Activated CD4-positive, alpha-beta memory T cell treated with anti-CD3 and anti-CD28 coated beads for 36 hours (primary cell): Measurements from ENCODE around the gene CTIF. TPM values are rescaled to one million over a fixed set of nuclear protein-coding genes. Genes with fewer than 3 reads are reported as not detected.

Experiments
- CTCF ChIA-PET: fragments of 350-600 bp; sonication (Branson Sonifier 250); formaldehyde crosslinking; loops from one replicate; lab custom pipeline; 2021; ENCODE audit warnings: antibody characterized with exemption, inconsistent platforms; lab: Charles Lee
- POLR2A ChIA-PET: fragments of 350-600 bp; sonication (Branson Sonifier 250); formaldehyde crosslinking; loops from one replicate; lab custom pipeline; 2021; ENCODE audit warnings: antibody characterized with exemption; lab: Charles Lee
- DNase-seq: peaks from one replicate; pipeline ENCODE4 v3.0.0-alpha.2; 2020
- H3K27ac Mint-ChIP-seq: one replicate; pipeline ENCODE4 v1.8.0; 2021; ENCODE audit warnings: mixed read lengths
- H3K27me3 Mint-ChIP-seq: one replicate; pipeline ENCODE4 v1.8.0; 2021; ENCODE audit warnings: mixed read lengths
- H3K36me3 Mint-ChIP-seq: one replicate; pipeline ENCODE4 v1.8.0; 2021; ENCODE audit warnings: mixed read lengths
- H3K4me1 Mint-ChIP-seq: one replicate; pipeline ENCODE4 v1.8.0; 2021; ENCODE audit warnings: low read depth, mixed read lengths
- H3K4me3 Mint-ChIP-seq: one replicate; pipeline ENCODE4 v1.8.0; 2021; ENCODE audit warnings: mild to moderate bottlenecking, mixed read lengths
- H3K9me3 Mint-ChIP-seq: one replicate; pipeline ENCODE4 v1.8.0; 2021; ENCODE audit warnings: mixed read lengths
- intact Hi-C: fragments of 100-400 bp; cut with micrococcal nuclease; formaldehyde crosslinking; loops from one replicate; pipeline ENCODE4 v1.15.1; 2023
- total RNA-seq, 2 experiments: library from RNA; stranded (reverse); gene quantifications; one replicate each; pipeline ENCODE4 v1.2.3, GENCODE V29; 2021

Gene CTIF
- total RNA-seq, 2 experiments from 2014 or later, result 4.6 to 5.8 TPM

- intact Hi-C loops, result no loop called here
- Mint-ChIP-seq H3K4me3 (no peak overlapping the region), H3K27me3 (no peaks in the 10 kb centered on the region), H3K36me3 (peaks cover 14% of the 10 kb centered on the region), H3K9me3 (peaks cover 15% of the 10 kb centered on the region), H3K27ac (no peak overlapping the region), H3K4me1 (no peaks in the 10 kb centered on the region)
- ChIA-PET CTCF (interaction anchor here (0.9 to 1.8 kb wide), 2 partner anchors 190 to 212 kb away, joined by 3 to 12 read pairs; no protein-coding TSS in a partner anchor), POLR2A (no interaction called here)
- DNase-seq, result no peak
These were observed 127.8 kb downstream of the CTIF start for GRCh38 chr18:48666613-48667012.

GRCh38 chr18:48667276-48668254 lies 128.7 kb downstream of the CTIF start:
- peaks cover 15% of the 10 kb centered on the region for H3K36me3 Mint-ChIP-seq
- intact Hi-C loops, result no loop called here
- H3K27me3 Mint-ChIP-seq, result no peaks in the 10 kb centered on the region
- H3K27ac Mint-ChIP-seq, result no peak overlapping the region
- ChIA-PET POLR2A (no interaction called here), CTCF (interaction anchor here (0.9 to 1.8 kb wide), 2 partner anchors 191 to 213 kb away, joined by 3 to 12 read pairs; no protein-coding TSS in a partner anchor)
- peaks cover 17% of the 10 kb centered on the region for H3K9me3 Mint-ChIP-seq
- no peak for DNase-seq
- H3K4me1 Mint-ChIP-seq, result no peaks in the 10 kb centered on the region
- no peak overlapping the region for H3K4me3 Mint-ChIP-seq

- POLR2A ChIA-PET, result no interaction called here
- H3K4me1 Mint-ChIP-seq, result no peaks in the 10 kb centered on the region
- H3K9me3 Mint-ChIP-seq, result peaks cover 17% of the 10 kb centered on the region
- H3K27ac Mint-ChIP-seq, result no peak overlapping the region
- no peak for DNase-seq
- intact Hi-C loops, result no loop called here
- peaks cover 15% of the 10 kb centered on the region for H3K36me3 Mint-ChIP-seq
- H3K4me3 Mint-ChIP-seq, result no peak overlapping the region
- H3K27me3 Mint-ChIP-seq, result no peaks in the 10 kb centered on the region
- CTCF ChIA-PET, result interaction anchor here (1.8 kb wide), 1 partner anchor 192 kb away, joined by 12 read pairs; no protein-coding TSS in a partner anchor
These were observed 129.8 kb downstream of the CTIF start for GRCh38 chr18:48668466-48669179.

- DNase-seq, result no peak
- Mint-ChIP-seq H3K4me3 (no peak overlapping the region), H3K36me3 (peaks cover 15% of the 10 kb centered on the region), H3K9me3 (peaks cover 17% of the 10 kb centered on the region), H3K27me3 (no peaks in the 10 kb centered on the region), H3K27ac (no peak overlapping the region), H3K4me1 (no peaks in the 10 kb centered on the region)
- POLR2A ChIA-PET, result no interaction called here
- CTCF ChIA-PET, result no interaction called here
- intact Hi-C loops, result no loop called here
These were observed 130.4 kb downstream of the CTIF start for GRCh38 chr18:48669180-48669675.

GRCh38 chr18:48669991-48670750 lies 131.3 kb downstream of the CTIF start:
- H3K4me1 Mint-ChIP-seq, result no peaks in the 10 kb centered on the region
- ChIA-PET POLR2A (no interaction called here), CTCF (interaction anchor here (1.0 kb wide), 1 partner anchor 194 kb away, joined by 3 read pairs; no protein-coding TSS in a partner anchor)
- no peaks in the 10 kb centered on the region for H3K27me3 Mint-ChIP-seq
- no peak overlapping the region for H3K27ac Mint-ChIP-seq
- H3K36me3 Mint-ChIP-seq, result peaks cover 15% of the 10 kb centered on the region
- no peak for DNase-seq
- intact Hi-C loops, result loop anchor here (10.0 kb wide), 3 partner anchors 105 to 1185 kb away; no protein-coding TSS in a partner anchor
- H3K4me3 Mint-ChIP-seq, result no peak overlapping the region
- H3K9me3 Mint-ChIP-seq, result peaks cover 17% of the 10 kb centered on the region

GRCh38 chr18:48670751-48671560 lies 132.1 kb downstream of the CTIF start:
- ChIA-PET CTCF (interaction anchor here (0.5 to 1.0 kb wide), 2 partner anchors 195 to 776 kb away, joined by 3 read pairs; no protein-coding TSS in a partner anchor), POLR2A (no interaction called here)
- no peak overlapping the region for H3K4me3 Mint-ChIP-seq
- intact Hi-C loops, result loop anchor here (10.0 kb wide), 3 partner anchors 104 to 1184 kb away; no protein-coding TSS in a partner anchor
- peaks cover 10% of the 10 kb centered on the region for H3K9me3 Mint-ChIP-seq
- peaks cover 13% of the 10 kb centered on the region for H3K36me3 Mint-ChIP-seq
- no peak overlapping the region for H3K27ac Mint-ChIP-seq
- H3K27me3 Mint-ChIP-seq, result no peaks in the 10 kb centered on the region
- peaks cover 2% of the 10 kb centered on the region for H3K4me1 Mint-ChIP-seq
- DNase-seq, result no peak

- intact Hi-C loops, result loop anchor here (10.0 kb wide), 3 partner anchors 103 to 1183 kb away; no protein-coding TSS in a partner anchor
- H3K27ac Mint-ChIP-seq, result no peak overlapping the region
- no peaks in the 10 kb centered on the region for H3K27me3 Mint-ChIP-seq
- H3K9me3 Mint-ChIP-seq, result peaks cover 7% of the 10 kb centered on the region
- POLR2A ChIA-PET, result no interaction called here
- CTCF ChIA-PET, result no interaction called here
- peaks cover 11% of the 10 kb centered on the region for H3K36me3 Mint-ChIP-seq
- no peak overlapping the region for H3K4me3 Mint-ChIP-seq
- no peak for DNase-seq
- H3K4me1 Mint-ChIP-seq, result peaks cover 2% of the 10 kb centered on the region
These were observed 132.7 kb downstream of the CTIF start for GRCh38 chr18:48671561-48671945.

GRCh38 chr18:48672671-48673340 lies 134.0 kb downstream of the CTIF start:
- Mint-ChIP-seq H3K4me1 (peaks cover 2% of the 10 kb centered on the region), H3K27me3 (no peaks in the 10 kb centered on the region), H3K36me3 (peaks cover 11% of the 10 kb centered on the region), H3K27ac (no peak overlapping the region), H3K4me3 (no peak overlapping the region), H3K9me3 (peaks cover 7% of the 10 kb centered on the region)
- intact Hi-C loops, result loop anchor here (10.0 kb wide), 3 partner anchors 102 to 1182 kb away; no protein-coding TSS in a partner anchor
- CTCF ChIA-PET, result interaction anchor here (1.0 kb wide), 1 partner anchor 197 kb away, joined by 3 read pairs; no protein-coding TSS in a partner anchor
- no peak for DNase-seq
- POLR2A ChIA-PET, result no interaction called here

- ChIA-PET POLR2A (no interaction called here), CTCF (interaction anchor here (1.0 to 2.0 kb wide), 6 partner anchors 197 to 773 kb away, joined by 3 to 7 read pairs (median 4); no protein-coding TSS in a partner anchor)
- H3K36me3 Mint-ChIP-seq, result peaks cover 11% of the 10 kb centered on the region
- H3K27me3 Mint-ChIP-seq, result no peaks in the 10 kb centered on the region
- DNase-seq, result no peak
- H3K4me3 Mint-ChIP-seq, result no peak overlapping the region
- peaks cover 7% of the 10 kb centered on the region for H3K9me3 Mint-ChIP-seq
- intact Hi-C loops, result loop anchor here (10.0 kb wide), 3 partner anchors 101 to 1181 kb away; no protein-coding TSS in a partner anchor
- peaks cover 2% of the 10 kb centered on the region for H3K4me1 Mint-ChIP-seq
- H3K27ac Mint-ChIP-seq, result no peak overlapping the region
These were observed 134.6 kb downstream of the CTIF start for GRCh38 chr18:48673456-48673852.
